Epidermal melanocyte (primary cell): ENCODE measurements around the gene RUBCN.
"Not testable (repeated sequence)": the region's sequence is repeated elsewhere in the genome, so short reads cannot be mapped to it uniquely, and the experiment has no call there.

Experiments used
- DNase-seq: peaks from one replicate; pipeline ENCODE4 v3.0.0; 2011; ENCODE audit warnings: low spot score; ENCODE audit not compliant: insufficient read length

RUBCN gene

DNA sequence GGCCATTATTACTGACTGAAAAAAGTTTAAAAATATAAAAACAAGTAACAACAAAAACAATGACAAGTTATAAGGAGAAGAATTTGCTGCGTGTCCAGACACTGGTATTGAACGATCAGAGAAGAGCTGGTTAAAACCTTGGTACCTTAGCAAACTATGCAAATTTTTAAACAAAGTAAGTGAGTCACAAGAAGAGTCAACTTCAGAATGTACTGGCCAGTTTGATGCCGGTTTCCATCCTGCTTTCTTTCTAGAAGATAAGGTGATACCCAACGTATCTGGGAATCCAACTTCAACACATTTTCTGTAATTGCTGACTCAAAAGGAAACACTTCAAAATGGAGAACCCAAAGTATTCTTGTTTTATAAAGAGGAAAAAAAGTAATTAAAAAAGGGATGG lies 49.8 kb downstream of the RUBCN start:
- DNase-seq, result no peak

DNA sequence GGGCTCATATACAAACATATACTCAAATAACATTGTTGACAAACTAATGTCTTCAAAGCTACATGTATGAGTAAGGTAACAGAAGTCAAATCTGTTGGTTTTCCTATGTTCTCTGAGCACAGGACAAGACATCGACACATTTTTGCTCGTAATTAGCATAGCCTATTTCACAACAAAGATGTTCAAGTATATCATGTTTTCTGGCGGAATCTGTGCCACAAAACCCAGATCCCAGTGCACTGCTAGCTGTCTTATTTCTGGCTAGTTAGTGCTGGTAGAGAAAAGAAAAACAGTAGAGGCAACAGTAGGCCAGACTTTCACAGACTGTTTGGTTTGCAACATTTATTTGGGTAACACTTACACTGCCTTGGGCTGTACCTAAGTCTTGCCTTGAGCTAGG lies 51.2 kb downstream of the RUBCN start:
- no peak for DNase-seq

DNA sequence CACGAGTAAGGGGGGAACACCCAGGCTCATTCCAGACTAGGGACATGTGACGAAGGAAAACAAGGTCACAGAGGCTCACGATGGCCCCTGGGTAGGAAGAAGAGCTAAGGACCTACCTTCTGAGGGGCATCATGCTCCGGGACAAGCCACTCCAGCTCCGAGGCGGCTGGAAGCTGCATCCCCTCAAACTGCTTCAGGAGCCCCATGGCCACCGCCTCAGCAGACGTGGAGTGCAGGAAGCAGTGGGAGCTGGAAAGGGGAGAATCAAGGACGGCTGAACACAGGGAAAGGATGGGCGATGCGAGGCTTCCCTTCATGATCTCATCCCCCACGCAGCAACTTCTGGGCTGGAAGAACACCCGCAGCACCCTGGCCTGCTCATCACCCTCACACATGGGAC lies 53.5 kb downstream of the RUBCN start:
- DNase-seq, result no peak

DNA sequence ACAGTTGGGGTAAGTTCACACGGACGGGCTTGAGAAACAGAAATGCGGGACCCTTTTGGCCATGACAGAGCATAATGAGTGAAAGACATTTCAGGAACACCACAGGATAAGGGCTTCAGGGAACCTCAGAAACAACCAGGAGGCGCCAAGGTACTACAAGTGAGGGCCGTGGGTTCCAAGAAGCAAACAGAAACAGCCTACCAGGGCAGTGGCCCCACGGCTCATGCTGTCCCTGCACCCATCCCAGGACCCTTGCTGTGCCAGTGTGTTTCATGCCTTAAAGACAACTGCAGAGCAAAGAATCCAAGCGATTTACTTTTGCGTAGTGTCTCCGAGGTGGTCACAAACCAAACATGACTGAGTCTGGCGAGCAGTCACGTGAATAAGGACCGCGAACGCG lies 54.0 kb downstream of the RUBCN start:
- no peak for DNase-seq

DNA sequence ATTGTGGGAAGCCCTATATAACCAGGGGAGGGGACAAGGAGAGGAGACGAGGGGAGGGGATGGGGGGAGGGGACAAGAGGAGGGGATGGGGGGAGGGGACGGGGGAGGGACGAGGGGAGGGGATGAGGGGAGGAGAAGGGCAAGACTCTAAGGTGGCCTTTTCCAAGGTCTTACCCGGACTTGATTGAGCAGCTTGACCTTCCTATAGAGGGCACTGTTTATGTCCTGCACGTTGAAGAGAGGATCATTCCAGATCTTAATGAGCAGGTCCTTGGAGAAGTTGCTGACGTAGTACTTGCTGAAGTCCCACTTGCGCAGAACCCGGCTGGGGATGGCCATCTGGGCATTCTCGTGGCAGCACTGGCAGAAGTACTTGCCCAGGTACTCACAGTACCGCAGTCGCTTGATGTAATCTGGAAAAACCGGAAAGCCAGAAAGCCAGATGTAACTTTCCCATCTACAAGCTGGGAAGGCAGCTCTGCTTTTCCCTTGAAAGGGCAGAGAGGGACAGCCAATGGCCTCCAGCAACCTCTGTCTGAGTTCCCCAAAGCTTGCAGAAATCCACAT lies 55.7 kb downstream of the RUBCN start:
- DNase-seq, result no peak

DNA sequence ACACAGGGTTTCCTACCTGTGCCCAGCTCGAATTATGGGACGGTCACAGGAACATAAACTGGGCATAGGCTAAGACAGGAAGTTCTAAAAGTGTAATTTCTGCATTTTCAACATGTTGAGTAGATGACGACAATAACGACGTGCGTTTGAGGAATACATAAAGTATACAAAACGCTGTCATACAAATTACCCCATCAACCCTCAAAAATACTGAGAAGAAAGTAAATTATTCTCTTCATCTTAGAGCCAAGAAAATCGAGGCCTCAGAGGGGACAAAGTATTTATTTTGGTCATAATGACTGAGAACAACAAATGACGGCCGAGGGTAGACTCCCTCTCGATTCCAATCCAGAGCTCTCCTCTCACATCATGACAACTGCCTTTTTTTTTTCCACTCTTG lies 60.8 kb downstream of the RUBCN start:
- DNase-seq, result no peak

DNA sequence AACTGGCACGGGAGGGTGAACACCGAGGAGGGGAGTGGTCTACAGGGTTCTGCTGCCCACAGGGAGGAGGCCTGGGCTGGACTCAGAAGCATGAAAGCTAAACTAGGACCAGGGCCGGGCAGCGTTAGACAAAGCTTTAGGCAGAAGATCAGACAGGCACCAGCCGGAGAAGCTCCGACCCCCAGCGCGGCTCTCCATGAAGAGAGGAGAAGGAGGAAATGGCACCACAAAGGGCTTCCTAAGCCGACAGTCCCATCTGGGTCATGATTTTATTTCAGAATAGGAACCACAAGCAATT lies 61.2 kb downstream of the RUBCN start:
- DNase-seq, result no peak

DNA sequence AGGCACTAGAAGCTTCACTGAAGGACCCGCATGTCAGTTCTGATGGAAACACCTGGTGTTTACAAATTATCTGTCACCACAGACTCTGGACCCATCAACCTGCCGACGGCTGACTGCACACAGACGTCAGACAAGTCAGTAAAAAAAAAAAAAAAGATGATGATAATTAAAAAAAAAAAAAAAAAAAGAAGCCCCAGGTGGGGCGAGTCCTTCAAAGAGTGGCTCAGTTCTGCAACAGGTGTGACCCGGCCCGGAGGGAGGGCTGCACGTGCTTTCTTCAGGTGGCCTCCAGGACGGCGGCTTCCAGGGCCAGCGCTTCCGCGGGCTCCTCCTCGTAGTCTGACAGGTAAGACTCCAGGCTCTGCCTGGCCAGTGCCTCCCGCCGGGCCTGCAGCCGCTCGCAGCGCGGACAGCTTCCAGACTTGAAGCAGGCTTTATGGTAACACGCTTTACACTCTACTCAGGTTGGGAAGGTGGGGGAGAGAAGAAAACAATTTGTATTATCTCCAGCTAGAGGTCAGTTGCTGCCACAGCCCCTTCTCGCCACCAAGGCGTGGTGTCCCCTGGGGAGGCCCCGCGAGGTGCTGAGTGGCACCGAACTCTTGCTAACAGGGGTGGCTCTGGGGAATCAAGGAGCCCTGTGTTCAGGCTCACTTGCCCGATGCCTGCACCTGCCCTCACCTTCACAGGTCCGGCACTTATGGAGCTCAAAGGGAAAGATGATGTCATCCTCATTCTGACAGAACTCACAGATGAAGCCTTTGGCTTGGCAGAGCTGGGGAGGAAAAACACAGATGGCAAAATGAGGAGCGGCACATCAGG lies 61.8 kb downstream of the RUBCN start:
- DNase-seq, result no peak

DNA sequence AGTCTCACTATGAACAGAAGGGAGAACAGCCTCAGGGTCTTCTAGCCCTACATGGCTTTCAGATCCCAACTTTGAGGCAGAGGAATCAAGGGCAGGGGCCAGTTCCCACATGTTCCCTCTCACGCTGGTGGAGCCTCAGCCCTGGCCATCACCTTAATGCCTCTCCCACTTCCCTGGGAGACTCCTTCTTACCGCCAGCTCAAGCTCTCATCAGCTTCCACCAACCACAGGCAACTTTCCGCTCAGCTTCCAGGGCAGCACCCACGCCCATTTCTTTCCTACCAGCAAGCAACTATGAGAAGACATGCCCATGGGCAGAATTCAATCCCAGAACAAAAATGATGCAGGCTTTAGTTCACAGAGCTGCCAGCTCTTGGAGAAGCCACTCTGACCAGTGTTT lies 63.5 kb downstream of the RUBCN start:
- DNase-seq, result no peak

DNA sequence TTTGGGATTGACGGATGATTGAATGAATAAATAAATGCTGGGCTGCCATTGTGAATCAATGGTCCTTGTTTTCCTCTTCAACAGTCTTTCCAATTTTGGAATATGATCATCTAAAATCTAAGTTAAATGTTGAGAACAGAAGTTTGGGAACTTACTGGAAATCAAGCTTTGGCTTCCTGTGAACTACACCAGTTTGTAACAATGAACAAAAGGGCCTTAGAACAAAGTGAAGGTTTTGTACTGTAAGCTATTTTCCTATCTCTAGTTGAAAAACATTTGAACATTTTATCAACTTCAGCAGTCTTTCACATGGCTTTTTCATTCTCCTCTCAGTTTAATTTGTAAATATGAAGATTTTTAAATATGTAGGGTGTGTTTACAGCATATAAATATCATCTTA lies 66.3 kb downstream of the RUBCN start:
- no peak for DNase-seq

DNA sequence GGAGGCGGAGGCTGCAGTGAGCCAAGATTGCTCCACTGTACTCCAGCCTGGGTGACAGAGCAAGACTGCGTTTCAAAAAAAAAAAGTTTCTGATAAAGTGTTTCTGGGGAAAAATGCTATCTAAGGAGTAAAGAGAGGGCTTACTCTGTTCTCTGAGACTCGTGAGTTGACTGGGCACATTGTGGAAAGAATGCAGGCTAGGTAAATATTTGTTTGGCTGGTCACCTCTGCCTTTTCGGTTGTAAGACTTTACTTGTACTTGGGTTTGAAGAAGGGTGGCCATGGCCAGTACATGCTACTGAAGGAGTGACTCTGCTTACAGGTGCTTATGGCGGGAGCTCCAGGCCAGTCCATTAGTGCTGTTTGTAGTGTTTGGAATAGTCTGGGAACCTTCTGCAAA lies 68.7 kb downstream of the RUBCN start:
- DNase-seq, result no peak

DNA sequence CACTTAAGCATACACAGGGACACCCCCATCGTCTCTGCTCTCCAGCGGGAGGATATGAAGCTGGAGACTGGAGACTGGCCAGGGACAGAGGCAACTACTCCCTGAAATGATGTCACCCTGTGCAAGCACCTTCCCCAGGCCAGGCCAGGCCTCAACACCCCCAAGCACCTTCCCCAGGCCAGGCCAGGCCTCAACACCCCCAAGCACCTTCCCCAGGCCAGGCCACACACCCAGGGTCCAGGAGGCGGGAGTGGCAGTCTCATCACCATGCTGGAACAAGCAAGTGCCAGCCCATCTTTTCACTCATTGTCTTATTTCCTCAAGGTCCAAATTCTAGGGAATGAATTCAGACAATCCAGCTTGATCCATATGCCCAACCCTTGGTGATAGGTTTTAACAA lies 69.4 kb downstream of the RUBCN start:
- not testable (repeated sequence) for DNase-seq

DNA sequence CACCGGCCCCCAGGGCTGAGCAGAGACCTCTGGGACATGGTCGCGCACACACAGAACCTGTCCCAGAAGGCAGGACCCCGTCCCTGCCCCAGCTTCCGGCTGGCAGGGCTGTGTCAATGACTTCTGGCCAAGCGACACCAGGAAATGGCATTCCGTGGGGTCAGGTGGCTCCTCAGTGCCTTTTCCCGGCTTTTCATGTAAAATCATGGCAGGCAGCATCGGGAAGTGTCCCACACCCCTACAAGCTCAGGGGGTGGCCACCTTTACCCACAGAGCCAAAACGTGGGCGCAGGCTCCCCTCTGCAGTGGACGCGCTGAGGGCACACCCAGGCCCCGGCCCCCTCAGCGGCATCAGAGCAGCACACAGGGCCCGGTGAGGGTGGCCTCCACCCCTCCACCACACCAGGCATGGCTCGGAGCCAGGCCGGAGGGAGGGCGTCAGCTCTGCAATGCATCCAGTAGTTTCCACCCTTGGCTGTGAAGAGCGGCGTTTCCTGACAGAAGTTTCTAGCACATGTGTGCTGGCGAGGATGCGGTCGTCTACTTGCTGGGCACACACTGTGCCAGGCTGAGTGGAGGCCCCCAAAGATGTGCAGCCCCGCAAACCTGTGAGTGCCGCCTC lies 70.4 kb downstream of the RUBCN start:
- not testable (repeated sequence) for DNase-seq

DNA sequence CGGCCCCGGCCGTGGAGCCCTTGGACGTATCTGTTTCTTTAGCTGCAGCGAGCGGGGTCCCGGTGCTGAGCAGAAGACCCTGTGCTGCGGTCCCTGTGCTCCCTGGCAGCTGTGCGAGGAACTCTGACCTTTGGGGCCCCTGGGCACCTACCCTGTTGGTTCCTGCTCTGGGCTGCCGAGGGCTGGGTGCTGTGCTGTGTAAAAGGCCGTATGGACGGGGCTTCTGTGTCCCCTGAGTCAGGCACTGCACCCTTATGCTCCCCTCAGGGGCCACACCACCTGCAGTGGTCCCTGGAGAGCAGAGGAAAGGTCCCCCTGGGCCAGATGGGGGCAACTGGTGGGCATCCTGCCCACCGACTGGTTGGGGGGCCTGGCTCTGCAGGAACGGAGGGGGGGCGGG lies 71.2 kb downstream of the RUBCN start:
- DNase-seq, result not testable (repeated sequence)

DNA sequence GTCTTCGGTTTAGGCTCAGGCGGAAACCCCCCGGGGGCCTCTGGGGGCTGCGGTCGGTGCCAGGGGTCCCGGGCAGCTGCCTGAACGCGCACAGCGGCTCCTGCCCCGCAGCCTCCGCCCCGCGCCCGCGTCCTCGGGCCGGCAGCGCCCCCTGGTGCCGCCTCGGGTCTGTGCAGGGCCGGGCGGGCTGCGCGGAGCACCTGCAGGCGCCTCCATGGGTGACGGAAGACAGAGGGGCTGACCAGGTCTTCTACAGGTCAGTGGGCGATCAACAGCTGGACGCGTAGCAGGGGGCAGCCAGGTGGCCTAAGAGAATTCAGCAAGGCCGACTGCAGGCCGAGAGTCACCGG lies 71.6 kb downstream of the RUBCN start:
- DNase-seq, result not testable (repeated sequence)

DNA sequence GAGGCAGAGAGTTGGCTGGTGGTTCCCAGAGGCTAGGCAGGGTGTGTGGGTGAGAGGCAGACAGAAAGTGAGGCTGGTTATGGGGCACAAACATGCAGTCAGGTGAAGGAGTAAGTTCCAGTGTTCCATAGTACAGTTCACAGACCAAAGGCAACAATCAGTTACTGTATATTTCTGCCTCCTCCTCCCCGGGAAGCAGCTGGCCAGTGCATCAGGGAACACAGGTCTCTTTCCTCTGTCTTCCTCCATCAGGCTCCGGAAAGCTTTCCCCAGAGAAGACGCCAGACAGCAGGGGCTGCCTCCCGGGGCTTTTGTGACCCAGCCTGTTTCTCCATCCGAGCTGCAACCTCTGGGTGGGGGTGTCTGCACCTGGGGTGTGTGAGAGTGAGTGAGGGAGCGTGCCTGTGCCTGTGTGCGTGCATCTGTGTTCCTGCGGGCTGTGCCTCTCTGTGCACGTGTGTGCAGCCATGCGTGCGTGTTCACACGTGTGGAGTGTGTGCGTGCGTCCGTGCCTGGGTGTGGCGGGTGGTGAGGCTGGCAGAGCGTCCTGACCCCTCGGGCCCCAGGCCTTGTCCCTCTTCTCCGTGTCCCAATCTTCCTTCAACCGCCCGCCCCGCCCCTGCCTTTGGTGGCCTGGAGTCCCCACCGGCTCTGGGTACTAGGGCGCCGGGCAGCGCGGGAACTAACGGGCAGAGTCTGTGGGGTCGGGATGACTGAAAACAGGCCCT lies 72.1 kb downstream of the RUBCN start:
- DNase-seq, result not testable (repeated sequence)

DNA sequence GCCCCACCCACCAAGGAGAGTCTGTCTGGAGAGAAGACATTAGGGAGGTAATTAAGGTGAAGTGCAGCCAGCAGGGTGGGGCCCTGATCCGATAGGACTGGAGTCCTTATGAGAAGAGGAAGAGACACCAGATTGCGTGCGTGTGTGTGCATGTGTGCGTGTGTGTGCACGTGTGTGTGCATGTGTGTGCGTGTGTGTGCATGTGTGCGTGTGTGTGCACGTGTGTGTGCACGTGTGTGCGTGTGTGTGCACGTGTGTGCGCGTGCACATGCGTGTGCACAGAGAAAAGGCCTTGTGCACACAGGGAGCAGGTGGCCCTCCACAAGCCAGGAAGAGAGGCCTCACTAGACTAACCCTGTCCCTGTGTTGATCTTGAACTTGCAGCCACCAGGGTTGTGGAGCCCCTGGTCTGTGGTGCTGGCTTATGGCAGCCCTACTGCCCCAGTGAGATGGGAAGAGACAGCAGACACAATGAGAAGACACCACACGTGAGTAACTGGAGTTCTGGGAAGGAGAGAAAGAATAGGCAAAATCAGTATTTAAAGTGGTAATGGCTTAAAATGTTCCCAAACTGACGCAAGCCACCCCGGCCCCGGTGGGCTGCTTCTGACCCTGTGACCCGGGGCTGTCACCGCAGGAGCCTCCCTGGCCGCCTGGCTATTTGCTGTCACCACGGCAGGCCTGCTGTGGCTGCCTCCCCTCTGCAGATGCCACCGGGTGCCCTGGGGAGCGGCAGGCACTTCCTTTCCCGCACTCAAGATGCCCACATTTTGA lies 73.2 kb downstream of the RUBCN start:
- not testable (repeated sequence) for DNase-seq

DNA sequence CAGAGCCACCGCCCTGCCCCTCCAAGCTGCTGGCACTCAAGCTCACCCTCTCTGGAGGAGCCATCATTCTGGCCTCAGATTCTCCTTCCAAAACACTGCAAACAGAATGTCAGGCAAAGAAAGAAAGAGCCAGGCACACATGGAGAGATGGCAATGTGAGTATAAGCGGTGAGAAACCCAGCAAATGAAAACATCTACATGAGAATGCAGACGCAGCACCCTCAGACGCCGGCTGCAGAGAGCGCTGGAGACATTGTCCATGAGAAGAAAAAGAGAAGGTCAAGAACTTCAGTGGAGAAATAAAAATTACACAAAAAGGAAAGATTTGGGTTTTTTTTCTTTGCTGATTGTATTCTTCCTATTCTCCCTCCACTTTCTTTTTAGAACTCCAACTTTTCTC lies 74.4 kb downstream of the RUBCN start:
- not testable (repeated sequence) for DNase-seq

DNA sequence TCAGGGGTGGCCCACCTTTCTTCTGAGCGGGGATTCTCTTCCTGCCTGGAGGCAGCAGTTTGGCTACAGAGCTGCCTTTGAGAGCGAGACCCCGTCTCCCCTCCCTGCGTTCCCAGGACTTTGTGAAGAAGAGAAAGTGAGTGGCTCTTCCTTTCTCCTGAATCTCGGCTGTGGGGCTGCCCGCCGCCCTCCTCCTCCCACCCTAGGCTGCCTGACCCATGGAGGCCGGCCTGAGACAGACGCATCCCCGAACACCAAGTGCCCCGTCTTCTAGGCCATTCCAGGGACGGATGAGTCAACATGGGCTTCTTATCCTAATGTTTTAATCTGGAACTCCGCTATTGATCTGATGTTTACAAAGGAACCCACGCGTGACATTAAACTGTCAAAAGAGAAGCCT lies 74.8 kb downstream of the RUBCN start:
- not testable (repeated sequence) for DNase-seq

DNA sequence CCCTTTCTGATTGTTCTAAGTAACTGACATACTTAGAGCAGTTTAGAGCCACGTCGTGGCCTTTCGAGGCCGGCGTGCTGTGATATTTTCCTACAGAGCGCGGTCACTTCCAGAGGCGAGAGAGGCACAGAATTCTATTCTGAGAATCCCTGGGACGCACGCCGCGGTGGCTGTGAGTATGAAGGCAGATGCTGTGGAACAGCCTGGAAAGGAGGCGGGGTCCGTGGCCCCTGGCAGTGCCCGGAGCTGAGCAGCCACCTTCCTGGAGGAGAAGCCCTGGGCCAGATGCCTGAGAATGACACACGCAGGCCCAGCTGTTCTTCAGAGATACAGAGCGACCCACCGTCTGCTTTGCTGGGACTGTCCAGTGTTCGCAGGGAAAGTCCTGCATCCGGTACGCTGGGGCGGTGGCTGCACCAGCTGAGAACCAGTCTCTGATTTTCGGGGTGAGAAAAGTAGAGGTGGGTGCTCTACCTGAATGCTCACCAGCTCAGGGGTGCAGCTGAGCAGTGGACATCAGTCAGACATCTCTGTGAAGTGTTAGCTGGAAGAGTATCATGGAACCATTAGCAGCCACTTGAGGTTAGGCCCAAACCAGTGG lies 75.4 kb downstream of the RUBCN start:
- not testable (repeated sequence) for DNase-seq

DNA sequence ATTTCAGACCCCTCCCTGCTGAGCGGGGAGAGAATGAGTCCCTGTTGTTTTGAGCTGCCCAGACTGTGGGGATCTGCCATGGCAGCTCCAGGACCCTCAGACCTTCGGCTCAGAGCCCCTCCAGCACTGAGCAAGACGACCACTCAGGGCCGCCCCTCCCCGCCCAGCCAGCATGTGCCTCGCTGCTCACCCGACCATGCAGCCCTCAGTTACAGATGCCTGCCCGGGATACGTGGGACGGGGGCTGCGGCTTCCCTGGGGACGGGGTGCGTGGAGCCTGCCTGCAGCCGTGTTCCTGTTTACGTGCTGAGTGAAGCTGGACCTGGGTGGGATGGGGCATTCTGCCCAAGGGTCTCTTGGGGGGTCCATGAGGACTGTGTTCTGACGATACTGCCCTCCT lies 77.0 kb downstream of the RUBCN start:
- DNase-seq, result not testable (repeated sequence)
